ENCODE measurements around the gene GON7. TPM values are rescaled to one million over a fixed set of nuclear protein-coding genes. Genes with fewer than 3 reads are reported as not detected.
"Not testable (repeated sequence)": the region's sequence is repeated elsewhere in the genome, so short reads cannot be mapped to it uniquely, and the experiment has no call there.

Gene GON7
- polyA plus RNA-seq (2013, experiment 1 of 2; ENCODE audit: insufficient read length): 8.3 TPM
- polyA plus RNA-seq (2013, experiment 2 of 2; ENCODE audit: insufficient read length): 8.1 TPM

- DNase-seq: peak; percentile 96
Observed at GRCh38 chr14:93206793-93207467, at the start of gene GON7, which contains the start of gene UBR7. TSS of gene GON7 (minus strand) at chr14:93207065. CDS start at chr14:93207037, 28 bp downstream. TSS of gene UBR7 (plus strand) at chr14:93207256. CDS start at chr14:93207292, 36 bp downstream.

- DNase-seq: no peak
Observed at GRCh38 chr14:93249128-93249831, 42.4 kb upstream of the GON7 start.

GRCh38 chr14:93246534-93246933 is 39.7 kb upstream of the GON7 start:
- DNase-seq: no peak

GRCh38 chr14:93245764-93246420 is 39.0 kb upstream of the GON7 start:
- DNase-seq: peak; percentile 55

- no peak for DNase-seq
Observed at GRCh38 chr14:93240678-93241000, 33.8 kb upstream of the GON7 start.

GRCh38 chr14:93239869-93240677 is 33.2 kb upstream of the GON7 start:
- peak; percentile 74 for DNase-seq

- peak; percentile 70 for DNase-seq
Observed at GRCh38 chr14:93234798-93235197, 27.9 kb upstream of the GON7 start.

GRCh38 chr14:93233078-93233477 is 26.2 kb upstream of the GON7 start:
- DNase-seq: not testable (repeated sequence)

GRCh38 chr14:93232159-93232558 is 25.3 kb upstream of the GON7 start:
- DNase-seq: no peak

- DNase-seq: peak; percentile 35
Observed at GRCh38 chr14:93231129-93231979, 24.5 kb upstream of the GON7 start.

GRCh38 chr14:93230539-93230938 is 23.7 kb upstream of the GON7 start:
- DNase-seq: no peak

GRCh38 chr14:93228550-93228949 is 21.7 kb upstream of the GON7 start:
- DNase-seq: no peak

GRCh38 chr14:93223565-93223964 is 16.7 kb upstream of the GON7 start:
- DNase-seq: no peak

- no peak for DNase-seq
Observed at GRCh38 chr14:93220509-93220908, 13.6 kb upstream of the GON7 start.

GRCh38 chr14:93219103-93219726 is 12.3 kb upstream of the GON7 start:
- DNase-seq: peak; percentile 36

- DNase-seq: no peak
Observed at GRCh38 chr14:93214598-93214997, 7.7 kb upstream of the GON7 start.

- no peak for DNase-seq
Observed at GRCh38 chr14:93212432-93212831, 5.6 kb upstream of the GON7 start.

GRCh38 chr14:93207468-93208308 is 823 bp upstream of the GON7 start:
- peak; percentile 49 for DNase-seq

- DNase-seq: no peak
Observed at GRCh38 chr14:93201155-93201704, 5.6 kb downstream of the GON7 start.

- DNase-seq: no peak
Observed at GRCh38 chr14:93200553-93200952, 6.3 kb downstream of the GON7 start.

Data from fibroblast of skin of abdomen (primary cell).